HG03439 (cell line): ENCODE measurements around the gene FOXN1.

Experiments
- ATAC-seq: cut with Tn5 transposase; IDR thresholded peaks from one replicate; pipeline ENCODE4 v1.9.1; 2021; ENCODE audit warnings: mild to moderate bottlenecking, moderate library complexity; ENCODE audit not compliant: unreplicated experiment

Gene FOXN1

GRCh38 chr17:28544402-28545140 lies 38.4 kb downstream of the FOXN1 start:
- no peak for ATAC-seq

GRCh38 chr17:28545141-28545503 lies 39.0 kb downstream of the FOXN1 start:
- ATAC-seq: no peak

- no peak for ATAC-seq
Observed at GRCh38 chr17:28545787-28546415, 39.8 kb downstream of the FOXN1 start.

- ATAC-seq: no peak
Observed at GRCh38 chr17:28547096-28547622, 41.0 kb downstream of the FOXN1 start.

GRCh38 chr17:28547623-28548416 lies 41.7 kb downstream of the FOXN1 start:
- ATAC-seq: peak; percentile 47

- ATAC-seq: no peak
Observed at GRCh38 chr17:28548417-28549130, 42.4 kb downstream of the FOXN1 start.

- ATAC-seq: no peak
Observed at GRCh38 chr17:28549236-28550132, 43.3 kb downstream of the FOXN1 start.

GRCh38 chr17:28550858-28551257 lies 44.7 kb downstream of the FOXN1 start:
- ATAC-seq: no peak

GRCh38 chr17:28551421-28552175 lies 45.5 kb downstream of the FOXN1 start:
- no peak for ATAC-seq

GRCh38 chr17:28552176-28552999 lies 46.2 kb downstream of the FOXN1 start, which contains the start of gene UNC119:
UNC119 (minus strand) TSS chr17:28552624; CDS start chr17:28552557, 67 bp downstream.
- peak; percentile 40 for ATAC-seq

GRCh38 chr17:28553000-28553505 lies 46.9 kb downstream of the FOXN1 start:
- ATAC-seq: no peak

GRCh38 chr17:28554565-28554964 lies 48.4 kb downstream of the FOXN1 start:
- no peak for ATAC-seq

- ATAC-seq: no peak
Observed at GRCh38 chr17:28555022-28555421, 48.9 kb downstream of the FOXN1 start.

- no peak for ATAC-seq
Observed at GRCh38 chr17:28563475-28563874, 57.3 kb downstream of the FOXN1 start.

GRCh38 chr17:28567604-28568003 lies 61.5 kb downstream of the FOXN1 start:
- no peak for ATAC-seq

- ATAC-seq: no peak
Observed at GRCh38 chr17:28569446-28569845, 63.3 kb downstream of the FOXN1 start.

- ATAC-seq: peak; percentile 30
Observed at GRCh38 chr17:28570716-28571360, 64.7 kb downstream of the FOXN1 start.
